ENCODE data around the gene SETD2.
"Not testable (repeated sequence)": the region's sequence is repeated elsewhere in the genome, so short reads cannot be mapped to it uniquely, and the experiment has no call there.

Gene SETD2

GRCh38 chr3:47180011-47180410, 16.1 kb upstream of the SETD2 start:
- not testable (repeated sequence) for H3K4me1 ChIP-seq (ENCODE audit: control insufficient read depth in 5 of 5, insufficient read depth in 5 of 5, low read length in 5 of 5); H3K4me3 ChIP-seq (ENCODE audit: low read depth in 1 of 5, low read length in 5 of 5); H3K36me3 ChIP-seq (ENCODE audit: control insufficient read depth in 5 of 5, insufficient read depth in 5 of 5, low read length in 5 of 5); H3K27me3 ChIP-seq (ENCODE audit: control insufficient read depth in 5 of 5, insufficient read depth in 4 of 5, low read length in 5 of 5); H3K9ac ChIP-seq (ENCODE audit: low read length in 5 of 5); H3K9me3 ChIP-seq (ENCODE audit: control insufficient read depth in 5 of 5, low read length in 5 of 5); H3K27ac ChIP-seq (ENCODE audit: low read depth, low read length)

- Histone ChIP-seq H3K36me3 (ENCODE audit: control insufficient read depth in 5 of 5, insufficient read depth in 5 of 5, low read length in 5 of 5) (peaks cover 0 to 7% (median 3%) of the 10 kb centered on the region in 5 donors), H3K9ac (ENCODE audit: low read length in 5 of 5) (no peak overlapping the region), H3K27ac (ENCODE audit: low read depth, low read length) (no peak overlapping the region), H3K4me3 (ENCODE audit: low read depth in 1 of 5, low read length in 5 of 5) (no peak overlapping the region), H3K27me3 (ENCODE audit: control insufficient read depth in 5 of 5, insufficient read depth in 4 of 5, low read length in 5 of 5) (no peaks in the 10 kb centered on the region), H3K4me1 (ENCODE audit: control insufficient read depth in 5 of 5, insufficient read depth in 5 of 5, low read length in 5 of 5) (no peaks in the 10 kb centered on the region), H3K9me3 (ENCODE audit: control insufficient read depth in 5 of 5, low read length in 5 of 5) (no peaks in the 10 kb centered on the region)
Measured at GRCh38 chr3:47176582-47176981, 12.7 kb upstream of the SETD2 start.

- Histone ChIP-seq H3K27me3 (ENCODE audit: control insufficient read depth in 5 of 5, insufficient read depth in 4 of 5, low read length in 5 of 5) (no peaks in the 10 kb centered on the region), H3K4me1 (ENCODE audit: control insufficient read depth in 5 of 5, insufficient read depth in 5 of 5, low read length in 5 of 5) (peaks cover 1 to 53% (median 49%) of the 10 kb centered on the region in 5 donors), H3K4me3 (ENCODE audit: low read depth in 1 of 5, low read length in 5 of 5) (peak overlapping the region; percentile 81 to 90 (median 87)), H3K27ac (ENCODE audit: low read depth, low read length) (peak overlapping the region; percentile 94), H3K9me3 (ENCODE audit: control insufficient read depth in 5 of 5, low read length in 5 of 5) (no peaks in the 10 kb centered on the region), H3K9ac (ENCODE audit: low read length in 5 of 5) (peak overlapping the region; percentile 81 to 98 (median 97)), H3K36me3 (ENCODE audit: control insufficient read depth in 5 of 5, insufficient read depth in 5 of 5, low read length in 5 of 5) (no peaks in the 10 kb centered on the region)
Measured at GRCh38 chr3:47163169-47164006, 525 bp downstream of the SETD2 start.

GRCh38 chr3:47162697-47163168, 1.2 kb downstream of the SETD2 start:
- Histone ChIP-seq H3K27ac (ENCODE audit: low read depth, low read length) (peak overlapping the region; percentile 94), H3K4me1 (ENCODE audit: control insufficient read depth in 5 of 5, insufficient read depth in 5 of 5, low read length in 5 of 5) (peaks cover 1 to 54% (median 51%) of the 10 kb centered on the region in 5 donors), H3K4me3 (ENCODE audit: low read depth in 1 of 5, low read length in 5 of 5) (peak overlapping the region; percentile 81 to 90 (median 87)), H3K27me3 (ENCODE audit: control insufficient read depth in 5 of 5, insufficient read depth in 4 of 5, low read length in 5 of 5) (no peaks in the 10 kb centered on the region), H3K9ac (ENCODE audit: low read length in 5 of 5) (peak overlapping the region; percentile 81 to 98 (median 97)), H3K9me3 (ENCODE audit: control insufficient read depth in 5 of 5, low read length in 5 of 5) (no peaks in the 10 kb centered on the region), H3K36me3 (ENCODE audit: control insufficient read depth in 5 of 5, insufficient read depth in 5 of 5, low read length in 5 of 5) (no peaks in the 10 kb centered on the region)

- Histone ChIP-seq H3K36me3 (ENCODE audit: control insufficient read depth in 5 of 5, insufficient read depth in 5 of 5, low read length in 5 of 5) (no peaks in the 10 kb centered on the region), H3K9ac (ENCODE audit: low read length in 5 of 5) (peak overlapping the region in 4 of 5 donors; percentile 81 to 98 (median 97)), H3K27ac (ENCODE audit: low read depth, low read length) (peak overlapping the region; percentile 94), H3K4me3 (ENCODE audit: low read depth in 1 of 5, low read length in 5 of 5) (peak overlapping the region; percentile 81 to 90 (median 87)), H3K27me3 (ENCODE audit: control insufficient read depth in 5 of 5, insufficient read depth in 4 of 5, low read length in 5 of 5) (no peaks in the 10 kb centered on the region), H3K4me1 (ENCODE audit: control insufficient read depth in 5 of 5, insufficient read depth in 5 of 5, low read length in 5 of 5) (peaks cover 1 to 54% (median 53%) of the 10 kb centered on the region in 5 donors), H3K9me3 (ENCODE audit: control insufficient read depth in 5 of 5, low read length in 5 of 5) (no peaks in the 10 kb centered on the region)
Measured at GRCh38 chr3:47161983-47162696, 1.8 kb downstream of the SETD2 start.

GRCh38 chr3:47159820-47160219, 4.1 kb downstream of the SETD2 start:
- Histone ChIP-seq H3K27me3 (ENCODE audit: control insufficient read depth in 5 of 5, insufficient read depth in 4 of 5, low read length in 5 of 5) (no peaks in the 10 kb centered on the region), H3K36me3 (ENCODE audit: control insufficient read depth in 5 of 5, insufficient read depth in 5 of 5, low read length in 5 of 5) (no peaks in the 10 kb centered on the region), H3K4me3 (ENCODE audit: low read depth in 1 of 5, low read length in 5 of 5) (no peak overlapping the region), H3K9ac (ENCODE audit: low read length in 5 of 5) (peak overlapping the region in 1 of 5 donors; percentile 17), H3K4me1 (ENCODE audit: control insufficient read depth in 5 of 5, insufficient read depth in 5 of 5, low read length in 5 of 5) (peaks cover 1 to 59% (median 55%) of the 10 kb centered on the region in 5 donors), H3K27ac (ENCODE audit: low read depth, low read length) (no peak overlapping the region), H3K9me3 (ENCODE audit: control insufficient read depth in 5 of 5, low read length in 5 of 5) (no peaks in the 10 kb centered on the region)

- Histone ChIP-seq H3K4me3 (ENCODE audit: low read depth in 1 of 5, low read length in 5 of 5) (no peak overlapping the region), H3K4me1 (ENCODE audit: control insufficient read depth in 5 of 5, insufficient read depth in 5 of 5, low read length in 5 of 5) (peaks cover 1 to 59% (median 54%) of the 10 kb centered on the region in 5 donors), H3K9ac (ENCODE audit: low read length in 5 of 5) (no peak overlapping the region), H3K27me3 (ENCODE audit: control insufficient read depth in 5 of 5, insufficient read depth in 4 of 5, low read length in 5 of 5) (no peaks in the 10 kb centered on the region), H3K27ac (ENCODE audit: low read depth, low read length) (no peak overlapping the region), H3K36me3 (ENCODE audit: control insufficient read depth in 5 of 5, insufficient read depth in 5 of 5, low read length in 5 of 5) (no peaks in the 10 kb centered on the region), H3K9me3 (ENCODE audit: control insufficient read depth in 5 of 5, low read length in 5 of 5) (no peaks in the 10 kb centered on the region)
Measured at GRCh38 chr3:47158208-47158607, 5.7 kb downstream of the SETD2 start.

- Histone ChIP-seq H3K27ac (ENCODE audit: low read depth, low read length) (no peak overlapping the region), H3K4me1 (ENCODE audit: control insufficient read depth in 5 of 5, insufficient read depth in 5 of 5, low read length in 5 of 5) (peaks cover 1 to 48% (median 42%) of the 10 kb centered on the region in 5 donors)
Measured at GRCh38 chr3:47156396-47156795, 7.5 kb downstream of the SETD2 start.

GRCh38 chr3:47152578-47152977, 11.3 kb downstream of the SETD2 start:
- Histone ChIP-seq H3K36me3 (ENCODE audit: control insufficient read depth in 5 of 5, insufficient read depth in 5 of 5, low read length in 5 of 5) (no peaks in the 10 kb centered on the region), H3K27ac (ENCODE audit: low read depth, low read length) (no peak overlapping the region), H3K4me3 (ENCODE audit: low read depth in 1 of 5, low read length in 5 of 5) (no peak overlapping the region), H3K4me1 (ENCODE audit: control insufficient read depth in 5 of 5, insufficient read depth in 5 of 5, low read length in 5 of 5) (peaks cover 0 to 32% (median 27%) of the 10 kb centered on the region in 5 donors), H3K9me3 (ENCODE audit: control insufficient read depth in 5 of 5, low read length in 5 of 5) (no peaks in the 10 kb centered on the region), H3K27me3 (ENCODE audit: control insufficient read depth in 5 of 5, insufficient read depth in 4 of 5, low read length in 5 of 5) (no peaks in the 10 kb centered on the region), H3K9ac (ENCODE audit: low read length in 5 of 5) (no peak overlapping the region)

More at GRCh38 chr3:47156396-47156795, 7.5 kb downstream of the SETD2 start:
- Histone ChIP-seq H3K9ac (ENCODE audit: low read length in 5 of 5) (no peak overlapping the region), H3K36me3 (ENCODE audit: control insufficient read depth in 5 of 5, insufficient read depth in 5 of 5, low read length in 5 of 5) (no peaks in the 10 kb centered on the region), H3K4me3 (ENCODE audit: low read depth in 1 of 5, low read length in 5 of 5) (no peak overlapping the region), H3K27me3 (ENCODE audit: control insufficient read depth in 5 of 5, insufficient read depth in 4 of 5, low read length in 5 of 5) (no peaks in the 10 kb centered on the region), H3K9me3 (ENCODE audit: control insufficient read depth in 5 of 5, low read length in 5 of 5) (no peaks in the 10 kb centered on the region)

- Histone ChIP-seq H3K27ac (ENCODE audit: low read depth, low read length) (no peak overlapping the region), H3K27me3 (ENCODE audit: control insufficient read depth in 5 of 5, insufficient read depth in 4 of 5, low read length in 5 of 5) (no peaks in the 10 kb centered on the region), H3K4me1 (ENCODE audit: control insufficient read depth in 5 of 5, insufficient read depth in 5 of 5, low read length in 5 of 5) (peaks cover 0 to 31% (median 27%) of the 10 kb centered on the region in 5 donors), H3K9ac (ENCODE audit: low read length in 5 of 5) (no peak overlapping the region), H3K4me3 (ENCODE audit: low read depth in 1 of 5, low read length in 5 of 5) (no peak overlapping the region), H3K36me3 (ENCODE audit: control insufficient read depth in 5 of 5, insufficient read depth in 5 of 5, low read length in 5 of 5) (no peaks in the 10 kb centered on the region), H3K9me3 (ENCODE audit: control insufficient read depth in 5 of 5, low read length in 5 of 5) (no peaks in the 10 kb centered on the region)
Measured at GRCh38 chr3:47151836-47152235, 12.1 kb downstream of the SETD2 start.

All from subcutaneous abdominal adipose tissue (tissue), 5 donors.